HepG2 (cell line): Measurements from ENCODE around the gene NPB. TPM values are rescaled to one million over a fixed set of nuclear protein-coding genes. Genes with fewer than 3 reads are reported as not detected.

Source experiments
- CCDC6 ChIP-seq: sonication (generic); formaldehyde crosslinking; IDR thresholded peaks from 2 replicates; pipeline ENCODE4 v1.8.1; 2022; ENCODE audit warnings: mild to moderate bottlenecking, missing genetic modification reagents, moderate library complexity
- DNMT3B ChIP-seq: conservative IDR thresholded peaks from 2 replicates; pipeline ENCODE4 v1.6.1; 2016; ENCODE audit warnings: missing biosample characterization, control low read depth
- GPN1 ChIP-seq: sonication (generic); formaldehyde crosslinking; IDR thresholded peaks from 2 replicates; pipeline ENCODE4 v1.5.1; 2020; ENCODE audit warnings: missing genetic modification reagents, borderline replicate concordance
- HNF4A ChIP-seq: sonication (generic); formaldehyde crosslinking; IDR thresholded peaks from 2 replicates; pipeline ENCODE4 v1.4.0; 2020; ENCODE audit warnings: missing genetic modification reagents
- KLF9 ChIP-seq: IDR thresholded peaks from 2 replicates; pipeline ENCODE4 v1.6.1; 2016; ENCODE audit warnings: low read depth
- MIXL1 ChIP-seq: IDR thresholded peaks from 2 replicates; pipeline ENCODE4 v1.6.1; 2016
- SIN3A ChIP-seq: IDR thresholded peaks from 2 replicates; pipeline ENCODE4 v1.6.1; 2011; ENCODE audit warnings: low read depth, mild to moderate bottlenecking, control low read depth, low read length, borderline replicate concordance
- SMAD1 ChIP-seq: sonication (generic); formaldehyde crosslinking; IDR thresholded peaks from 2 replicates; pipeline ENCODE4 v1.4.0; 2020; ENCODE audit warnings: missing genetic modification reagents, low read depth, mild to moderate bottlenecking, borderline replicate concordance
- TCF7 ChIP-seq: sonication (generic); IDR thresholded peaks from 2 replicates; pipeline ENCODE4 v1.6.1; 2016; ENCODE audit warnings: antibody characterized with exemption, low read depth
- ZBTB21 ChIP-seq: sonication (generic); formaldehyde crosslinking; IDR thresholded peaks from 2 replicates; pipeline ENCODE4 v1.4.0; 2020; ENCODE audit warnings: missing genetic modification reagents
- ZFP36 ChIP-seq: fragments of 150-350 bp; IDR thresholded peaks from 2 replicates; pipeline ENCODE4 v1.6.1; 2018; ENCODE audit warnings: borderline replicate concordance, low read length, low read depth; ENCODE audit not compliant: partially characterized antibody
- ZFP41 ChIP-seq: sonication (generic); formaldehyde crosslinking; IDR thresholded peaks from 2 replicates; pipeline ENCODE4 v1.4.0; 2020; ENCODE audit warnings: mild to moderate bottlenecking, missing genetic modification reagents, borderline replicate concordance
- ZNF224 ChIP-seq: sonication (generic); formaldehyde crosslinking; IDR thresholded peaks from 2 replicates; pipeline ENCODE4 v1.5.0; 2020; ENCODE audit warnings: mild to moderate bottlenecking, missing genetic modification reagents
- ZNF652 ChIP-seq: IDR thresholded peaks from 2 replicates; pipeline ENCODE4 v1.6.1; 2016; ENCODE audit warnings: low read depth, borderline replicate concordance
- ZNF772 ChIP-seq: sonication (generic); formaldehyde crosslinking; IDR thresholded peaks from 2 replicates; pipeline ENCODE4 v1.5.0; 2020; ENCODE audit warnings: mild to moderate bottlenecking, missing genetic modification reagents
- ZNF792 ChIP-seq: IDR thresholded peaks from 2 replicates; pipeline ENCODE4 v1.6.1; 2016
- polyA plus RNA-seq, 8 experiments: library from polyadenylated mRNA; depleted of rRNA in 3 of 8; stranded (reverse) in 7 of 8; unstranded in 1 of 8; fragments of >200 nt; fragmentation: Illumina TruSeq in 4 of 8; extraction: Trizol in 4 of 8; gene quantifications; 2 replicates each; pipeline versions ENCODE4 v1.2.1 to v1.2.3, GENCODE V29; 2011 to 2016; ENCODE audit warnings: low read depth in 4 of 8, missing spikeins in 1 of 8, mixed read lengths in 1 of 8; ENCODE audit not compliant: insufficient read depth in 1 of 8
- total RNA-seq, 5 experiments: library from RNA; depleted of rRNA; stranded (reverse); fragments of >200 nt; fragmentation: Illumina TruSeq; extraction: Trizol; gene quantifications; 2 replicates each; pipeline ENCODE4 v1.2.3, GENCODE V29; 2016; ENCODE audit warnings: low read depth in 1 of 5
- TF ChIP-seq, protein P1 (sequence below): sonication (generic); formaldehyde crosslinking; IDR thresholded peaks from 2 replicates; pipeline ENCODE4 v1.8.1; 2023; ENCODE audit warnings: missing genetic modification reagents, inconsistent platforms, borderline replicate concordance
- TF ChIP-seq, protein P2 (sequence below): sonication (generic); formaldehyde crosslinking; IDR thresholded peaks from one replicate; pipeline ENCODE4 v1.5.1; 2020; ENCODE audit warnings: mild to moderate bottlenecking, missing genetic modification reagents; ENCODE audit errors: not compliant biosample characterization
- TF ChIP-seq, protein P3 (sequence below): sonication (generic); formaldehyde crosslinking; IDR thresholded peaks from 2 replicates; pipeline ENCODE4 v1.4.0; 2020; ENCODE audit warnings: mild to moderate bottlenecking, missing genetic modification reagents, borderline replicate concordance

Gene NPB
- total and polyA plus RNA-seq, 2 of the 13 experiments (the other 11 are each of a cell fraction or from before 2014, with no cell fraction given): 0.11 to 0.93 TPM

DNA sequence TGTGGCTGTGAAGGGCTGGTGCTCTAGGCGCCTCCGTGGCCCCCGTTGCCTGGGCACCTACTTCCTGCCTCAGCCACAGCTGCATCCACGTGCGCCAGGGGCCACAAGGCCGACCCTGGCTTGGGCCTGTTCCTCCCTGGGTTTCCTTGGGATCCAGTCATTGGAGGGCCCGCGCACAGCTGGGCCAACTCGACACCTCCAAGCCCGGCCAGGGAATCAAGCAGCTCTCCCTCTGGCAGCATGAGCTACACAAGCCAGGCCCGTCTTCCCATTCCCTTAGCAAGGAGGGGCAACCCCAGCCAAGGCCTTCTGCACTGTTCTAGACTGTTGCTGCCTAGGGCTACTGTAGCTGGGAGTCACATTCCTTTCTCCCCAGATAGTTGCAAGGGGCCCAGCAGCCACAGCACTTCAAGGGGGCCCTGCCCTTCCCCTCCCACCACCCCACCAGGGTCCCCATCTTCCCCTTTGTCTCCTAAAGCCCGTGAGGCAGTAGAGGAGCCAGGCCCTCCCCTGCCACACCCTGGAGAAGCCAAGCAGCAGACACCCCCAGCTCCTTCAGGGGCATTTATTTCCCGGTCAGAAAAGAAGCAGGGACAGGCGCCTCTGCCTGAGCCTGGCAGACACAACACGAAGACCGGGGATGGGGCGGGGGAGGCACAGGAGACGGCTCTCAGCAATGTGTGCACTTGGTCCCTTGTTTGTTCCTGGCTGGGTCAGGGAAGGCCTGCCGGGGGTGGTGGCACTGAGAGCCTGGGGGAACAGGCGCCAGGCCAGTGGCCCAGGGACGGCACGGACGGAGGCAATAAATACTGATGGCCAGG is 34.7 kb upstream of the NPB start (continued):
- TF ChIP-seq CCDC6 (CRISPR knock-in tag) (peak; percentile 38; the same call in 1 of the 2 replicates), ZNF224 (CRISPR knock-in tag) (no peak), TCF7 (no peak), ZNF652 (CRISPR knock-in tag) (no peak), ZFP41 (no peak; the same call in 1 of the 2 replicates), ZBTB21 (CRISPR knock-in tag) (no peak), ZNF792 (CRISPR knock-in tag) (no peak), SMAD1 (CRISPR knock-in tag) (peak; percentile 75; the same call in 1 of the 2 replicates), GPN1 (no peak), HNF4A (no peak), MIXL1 (CRISPR knock-in tag) (peak; percentile 9; the same call in 1 of the 2 replicates), ZNF772 (CRISPR knock-in tag) (no peak; the same call in 1 of the 2 replicates), ZFP36 (no peak), KLF9 (CRISPR knock-in tag) (no peak), DNMT3B (CRISPR knock-in tag) (0 out of 2 replicates have a peak, but pooled peaks have one; percentile 38), SIN3A (peak; percentile 77; the same call in 1 of the 2 replicates)
- TF ChIP-seq, protein P1, sequence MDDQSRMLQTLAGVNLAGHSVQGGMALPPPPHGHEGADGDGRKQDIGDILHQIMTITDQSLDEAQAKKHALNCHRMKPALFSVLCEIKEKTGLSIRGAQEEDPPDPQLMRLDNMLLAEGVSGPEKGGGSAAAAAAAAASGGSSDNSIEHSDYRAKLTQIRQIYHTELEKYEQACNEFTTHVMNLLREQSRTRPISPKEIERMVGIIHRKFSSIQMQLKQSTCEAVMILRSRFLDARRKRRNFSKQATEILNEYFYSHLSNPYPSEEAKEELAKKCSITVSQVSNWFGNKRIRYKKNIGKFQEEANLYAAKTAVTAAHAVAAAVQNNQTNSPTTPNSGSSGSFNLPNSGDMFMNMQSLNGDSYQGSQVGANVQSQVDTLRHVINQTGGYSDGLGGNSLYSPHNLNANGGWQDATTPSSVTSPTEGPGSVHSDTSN (CRISPR knock-in tag): no peak
- TF ChIP-seq, protein P2, sequence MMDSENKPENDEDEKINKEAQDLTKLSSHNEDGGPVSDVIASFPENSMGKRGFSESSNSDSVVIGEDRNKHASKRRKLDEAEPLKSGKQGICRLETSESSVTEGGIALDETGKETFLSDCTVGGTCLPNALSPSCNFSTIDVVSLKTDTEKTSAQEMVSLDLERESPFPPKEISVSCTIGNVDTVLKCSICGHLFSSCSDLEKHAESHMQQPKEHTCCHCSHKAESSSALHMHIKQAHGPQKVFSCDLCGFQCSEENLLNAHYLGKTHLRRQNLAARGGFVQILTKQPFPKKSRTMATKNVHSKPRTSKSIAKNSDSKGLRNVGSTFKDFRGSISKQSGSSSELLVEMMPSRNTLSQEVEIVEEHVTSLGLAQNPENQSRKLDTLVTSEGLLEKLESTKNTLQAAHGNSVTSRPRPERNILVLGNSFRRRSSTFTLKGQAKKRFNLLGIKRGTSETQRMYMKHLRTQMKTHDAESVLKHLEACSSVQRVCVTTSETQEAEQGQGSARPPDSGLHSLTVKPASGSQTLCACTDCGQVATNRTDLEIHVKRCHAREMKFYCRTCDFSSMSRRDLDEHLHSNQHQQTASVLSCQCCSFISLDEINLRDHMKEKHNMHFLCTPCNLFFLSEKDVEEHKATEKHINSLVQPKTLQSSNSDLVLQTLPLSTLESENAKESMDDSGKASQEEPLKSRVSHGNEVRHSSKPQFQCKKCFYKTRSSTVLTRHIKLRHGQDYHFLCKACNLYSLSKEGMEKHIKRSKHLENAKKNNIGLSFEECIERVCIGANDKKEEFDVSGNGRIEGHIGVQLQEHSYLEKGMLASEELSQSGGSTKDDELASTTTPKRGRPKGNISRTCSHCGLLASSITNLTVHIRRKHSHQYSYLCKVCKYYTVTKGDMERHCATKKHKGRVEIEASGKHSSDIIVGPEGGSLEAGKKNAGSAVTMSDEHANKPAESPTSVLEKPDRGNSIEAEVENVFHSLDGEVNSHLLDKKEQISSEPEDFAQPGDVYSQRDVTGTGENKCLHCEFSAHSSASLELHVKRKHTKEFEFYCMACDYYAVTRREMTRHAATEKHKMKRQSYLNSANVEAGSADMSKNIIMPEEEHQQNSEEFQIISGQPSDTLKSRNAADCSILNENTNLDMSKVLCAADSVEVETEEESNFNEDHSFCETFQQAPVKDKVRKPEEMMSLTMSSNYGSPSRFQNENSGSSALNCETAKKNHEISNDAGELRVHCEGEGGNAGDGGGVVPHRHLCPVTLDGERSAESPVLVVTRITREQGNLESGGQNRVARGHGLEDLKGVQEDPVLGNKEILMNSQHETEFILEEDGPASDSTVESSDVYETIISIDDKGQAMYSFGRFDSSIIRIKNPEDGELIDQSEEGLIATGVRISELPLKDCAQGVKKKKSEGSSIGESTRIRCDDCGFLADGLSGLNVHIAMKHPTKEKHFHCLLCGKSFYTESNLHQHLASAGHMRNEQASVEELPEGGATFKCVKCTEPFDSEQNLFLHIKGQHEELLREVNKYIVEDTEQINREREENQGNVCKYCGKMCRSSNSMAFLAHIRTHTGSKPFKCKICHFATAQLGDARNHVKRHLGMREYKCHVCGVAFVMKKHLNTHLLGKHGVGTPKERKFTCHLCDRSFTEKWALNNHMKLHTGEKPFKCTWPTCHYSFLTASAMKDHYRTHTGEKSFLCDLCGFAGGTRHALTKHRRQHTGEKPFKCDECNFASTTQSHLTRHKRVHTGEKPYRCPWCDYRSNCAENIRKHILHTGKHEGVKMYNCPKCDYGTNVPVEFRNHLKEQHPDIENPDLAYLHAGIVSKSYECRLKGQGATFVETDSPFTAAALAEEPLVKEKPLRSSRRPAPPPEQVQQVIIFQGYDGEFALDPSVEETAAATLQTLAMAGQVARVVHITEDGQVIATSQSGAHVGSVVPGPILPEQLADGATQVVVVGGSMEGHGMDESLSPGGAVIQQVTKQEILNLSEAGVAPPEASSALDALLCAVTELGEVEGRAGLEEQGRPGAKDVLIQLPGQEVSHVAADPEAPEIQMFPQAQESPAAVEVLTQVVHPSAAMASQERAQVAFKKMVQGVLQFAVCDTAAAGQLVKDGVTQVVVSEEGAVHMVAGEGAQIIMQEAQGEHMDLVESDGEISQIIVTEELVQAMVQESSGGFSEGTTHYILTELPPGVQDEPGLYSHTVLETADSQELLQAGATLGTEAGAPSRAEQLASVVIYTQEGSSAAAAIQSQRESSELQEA (CRISPR knock-in tag): peak; percentile 58
- TF ChIP-seq, protein P3, sequence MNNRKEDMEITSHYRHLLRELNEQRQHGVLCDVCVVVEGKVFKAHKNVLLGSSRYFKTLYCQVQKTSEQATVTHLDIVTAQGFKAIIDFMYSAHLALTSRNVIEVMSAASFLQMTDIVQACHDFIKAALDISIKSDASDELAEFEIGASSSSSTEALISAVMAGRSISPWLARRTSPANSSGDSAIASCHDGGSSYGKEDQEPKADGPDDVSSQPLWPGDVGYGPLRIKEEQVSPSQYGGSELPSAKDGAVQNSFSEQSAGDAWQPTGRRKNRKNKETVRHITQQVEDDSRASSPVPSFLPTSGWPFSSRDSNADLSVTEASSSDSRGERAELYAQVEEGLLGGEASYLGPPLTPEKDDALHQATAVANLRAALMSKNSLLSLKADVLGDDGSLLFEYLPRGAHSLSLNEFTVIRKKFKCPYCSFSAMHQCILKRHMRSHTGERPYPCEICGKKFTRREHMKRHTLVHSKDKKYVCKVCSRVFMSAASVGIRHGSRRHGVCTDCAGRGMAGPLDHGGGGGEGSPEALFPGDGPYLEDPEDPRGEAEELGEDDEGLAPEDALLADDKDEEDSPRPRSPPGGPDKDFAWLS (CRISPR knock-in tag): no peak; the same call in 1 of the 2 replicates
